WTC11 (cell line): ENCODE measurements around the gene OCLN. TPM values are rescaled to one million over a fixed set of nuclear protein-coding genes. Genes with fewer than 3 reads are reported as not detected.
A peak's percentile ranks its signal among the peaks of the same experiment; 100 is the strongest.

Experiments used
- ATAC-seq: fragments of 200-7000 bp; cut with Tn5 transposase; 2 replicates; pipeline ENCODE4 v1.10.0; 2021; ENCODE audit warnings: mild to moderate bottlenecking, moderate library complexity
- CTCF ChIA-PET: fragments of 300-600 bp; sonication (Branson Sonifier 250); formaldehyde crosslinking; loops from one replicate; lab custom pipeline; 2021; ENCODE audit warnings: antibody characterized with exemption; lab: Charles Lee
- POLR2A ChIA-PET: fragments of 350-600 bp; sonication (Branson Sonifier 250); formaldehyde crosslinking; loops from one replicate; lab custom pipeline; 2021; ENCODE audit warnings: antibody characterized with exemption; lab: Charles Lee
- DNase-seq: peaks from one replicate; pipeline ENCODE4 v3.0.0; 2021; ENCODE audit warnings: low spot score
- H3K27ac Mint-ChIP-seq: 2 replicates; pipeline ENCODE4 v1.8.0; 2021; ENCODE audit warnings: mixed read lengths
- H3K27me3 Mint-ChIP-seq: 2 replicates; pipeline ENCODE4 v1.8.0; 2021; ENCODE audit warnings: low read depth, mild to moderate bottlenecking, moderate library complexity, mixed read lengths
- H3K36me3 Mint-ChIP-seq: 2 replicates; pipeline ENCODE4 v1.8.0; 2021; ENCODE audit warnings: mixed read lengths
- H3K4me1 Mint-ChIP-seq: 2 replicates; pipeline ENCODE4 v1.8.0; 2022; ENCODE audit warnings: mixed read lengths
- H3K4me3 Mint-ChIP-seq: 2 replicates; pipeline ENCODE4 v1.8.0; 2021; ENCODE audit warnings: mild to moderate bottlenecking, moderate library complexity, mixed read lengths
- H3K9me3 Mint-ChIP-seq: 2 replicates; pipeline ENCODE4 v1.8.0; 2021; ENCODE audit warnings: mixed read lengths
- ETV6 ChIP-seq: sonication (generic); formaldehyde crosslinking; IDR thresholded peaks from 2 replicates; pipeline ENCODE4 v1.8.1; 2022; ENCODE audit warnings: mild to moderate bottlenecking, missing genetic modification reagents
- GABPB1 ChIP-seq: sonication (generic); formaldehyde crosslinking; IDR thresholded peaks from 2 replicates; pipeline ENCODE4 v1.8.1; 2023; ENCODE audit warnings: mild to moderate bottlenecking, missing genetic modification reagents
- HMGA2 ChIP-seq: fragments of 250-450 bp; sonication (Bioruptor Pico); IDR thresholded peaks from 2 replicates; pipeline ENCODE4 v1.4.0; 2021; ENCODE audit warnings: mild to moderate bottlenecking, moderate library complexity
- JUN ChIP-seq: sonication (generic); formaldehyde crosslinking; IDR thresholded peaks from 2 replicates; pipeline ENCODE4 v1.8.0; 2023; ENCODE audit warnings: mild to moderate bottlenecking, missing genetic modification reagents
- NFATC4 ChIP-seq: fragments of 250-450 bp; sonication (Bioruptor Pico); IDR thresholded peaks from 2 replicates; pipeline ENCODE4 v1.9.0; 2021; ENCODE audit warnings: mild to moderate bottlenecking
- NFE2L1 ChIP-seq: sonication (generic); formaldehyde crosslinking; IDR thresholded peaks from 2 replicates; pipeline ENCODE4 v1.8.1; 2023; ENCODE audit warnings: missing genetic modification reagents
- ZNF317 ChIP-seq: sonication (generic); formaldehyde crosslinking; IDR thresholded peaks from 2 replicates; pipeline ENCODE4 v1.8.1; 2023; ENCODE audit warnings: low read depth, mild to moderate bottlenecking, moderate library complexity, missing genetic modification reagents, borderline replicate concordance
- total RNA-seq: library from RNA; stranded (reverse); gene quantifications from 3 replicates; pipeline ENCODE4 v1.2.3, GENCODE V29; 2021
- TF ChIP-seq, protein P1 (sequence below): sonication (generic); formaldehyde crosslinking; IDR thresholded peaks from 2 replicates; pipeline ENCODE4 v1.8.1; 2022; ENCODE audit warnings: mild to moderate bottlenecking, missing genetic modification reagents, moderate library complexity, borderline replicate concordance
- TF ChIP-seq, protein P2 (sequence below): sonication (generic); formaldehyde crosslinking; IDR thresholded peaks from 2 replicates; pipeline ENCODE4 v1.8.1; 2023; ENCODE audit warnings: mild to moderate bottlenecking, missing genetic modification reagents, moderate library complexity
- TF ChIP-seq, protein P3 (sequence below): sonication (generic); formaldehyde crosslinking; conservative IDR thresholded peaks from 2 replicates; pipeline ENCODE4 v1.8.1; 2023; ENCODE audit warnings: mild to moderate bottlenecking, low read depth, missing genetic modification reagents, moderate library complexity
- TF ChIP-seq, protein P4 (sequence below): fragments of 250-450 bp; sonication (Bioruptor Pico); IDR thresholded peaks from 2 replicates; pipeline ENCODE4 v1.9.0; 2021; ENCODE audit warnings: mild to moderate bottlenecking
- TF ChIP-seq, protein P5 (sequence below): sonication (generic); formaldehyde crosslinking; IDR thresholded peaks from 2 replicates; pipeline ENCODE4 v1.8.1; 2023; ENCODE audit warnings: mild to moderate bottlenecking, moderate library complexity, missing genetic modification reagents
- TF ChIP-seq, protein P6 (sequence below): sonication (generic); formaldehyde crosslinking; IDR thresholded peaks from 2 replicates; pipeline ENCODE4 v1.8.0; 2022; ENCODE audit warnings: mild to moderate bottlenecking, missing genetic modification reagents

The OCLN gene
- total RNA-seq, 1 experiment from 2014 or later: 58.3 TPM

DNA sequence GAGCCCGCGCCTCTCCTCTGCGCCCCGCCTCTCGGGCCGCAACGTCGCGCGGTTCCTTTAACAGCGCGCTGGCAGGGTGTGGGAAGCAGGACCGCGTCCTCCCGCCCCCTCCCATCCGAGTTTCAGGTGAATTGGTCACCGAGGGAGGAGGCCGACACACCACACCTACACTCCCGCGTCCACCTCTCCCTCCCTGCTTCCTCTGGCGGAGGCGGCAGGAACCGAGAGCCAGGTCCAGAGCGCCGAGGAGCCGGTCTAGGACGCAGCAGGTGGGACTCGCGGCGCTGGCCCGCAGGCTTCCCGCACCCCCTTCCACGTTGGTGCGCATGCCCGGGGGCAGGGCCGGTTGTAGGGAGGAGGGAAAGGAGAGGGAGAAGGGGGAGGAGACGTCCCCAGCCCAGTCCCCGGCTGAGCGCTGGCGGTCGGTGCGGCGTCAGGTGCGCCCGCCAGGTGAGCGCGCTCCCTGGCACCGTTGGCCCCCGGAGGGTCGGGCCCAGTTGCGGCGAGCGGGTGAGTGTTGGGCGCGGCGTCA, at the start of gene OCLN (continued):
- TF ChIP-seq, protein P1, sequence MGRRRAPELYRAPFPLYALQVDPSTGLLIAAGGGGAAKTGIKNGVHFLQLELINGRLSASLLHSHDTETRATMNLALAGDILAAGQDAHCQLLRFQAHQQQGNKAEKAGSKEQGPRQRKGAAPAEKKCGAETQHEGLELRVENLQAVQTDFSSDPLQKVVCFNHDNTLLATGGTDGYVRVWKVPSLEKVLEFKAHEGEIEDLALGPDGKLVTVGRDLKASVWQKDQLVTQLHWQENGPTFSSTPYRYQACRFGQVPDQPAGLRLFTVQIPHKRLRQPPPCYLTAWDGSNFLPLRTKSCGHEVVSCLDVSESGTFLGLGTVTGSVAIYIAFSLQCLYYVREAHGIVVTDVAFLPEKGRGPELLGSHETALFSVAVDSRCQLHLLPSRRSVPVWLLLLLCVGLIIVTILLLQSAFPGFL (CRISPR knock-in tag): no peak
- TF ChIP-seq HMGA2 (no peak), NFATC4 (CRISPR knock-in tag) (no peak), JUN (no peak), NFE2L1 (CRISPR knock-in tag) (peak; percentile 4; the same call in 1 of the 2 replicates), ZNF317 (CRISPR knock-in tag) (no peak), ETV6 (CRISPR knock-in tag) (peak; percentile 67; the same call in 1 of the 2 replicates)
- TF ChIP-seq, protein P2, sequence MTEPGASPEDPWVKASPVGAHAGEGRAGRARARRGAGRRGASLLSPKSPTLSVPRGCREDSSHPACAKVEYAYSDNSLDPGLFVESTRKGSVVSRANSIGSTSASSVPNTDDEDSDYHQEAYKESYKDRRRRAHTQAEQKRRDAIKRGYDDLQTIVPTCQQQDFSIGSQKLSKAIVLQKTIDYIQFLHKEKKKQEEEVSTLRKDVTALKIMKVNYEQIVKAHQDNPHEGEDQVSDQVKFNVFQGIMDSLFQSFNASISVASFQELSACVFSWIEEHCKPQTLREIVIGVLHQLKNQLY: no peak
- TF ChIP-seq, protein P3, sequence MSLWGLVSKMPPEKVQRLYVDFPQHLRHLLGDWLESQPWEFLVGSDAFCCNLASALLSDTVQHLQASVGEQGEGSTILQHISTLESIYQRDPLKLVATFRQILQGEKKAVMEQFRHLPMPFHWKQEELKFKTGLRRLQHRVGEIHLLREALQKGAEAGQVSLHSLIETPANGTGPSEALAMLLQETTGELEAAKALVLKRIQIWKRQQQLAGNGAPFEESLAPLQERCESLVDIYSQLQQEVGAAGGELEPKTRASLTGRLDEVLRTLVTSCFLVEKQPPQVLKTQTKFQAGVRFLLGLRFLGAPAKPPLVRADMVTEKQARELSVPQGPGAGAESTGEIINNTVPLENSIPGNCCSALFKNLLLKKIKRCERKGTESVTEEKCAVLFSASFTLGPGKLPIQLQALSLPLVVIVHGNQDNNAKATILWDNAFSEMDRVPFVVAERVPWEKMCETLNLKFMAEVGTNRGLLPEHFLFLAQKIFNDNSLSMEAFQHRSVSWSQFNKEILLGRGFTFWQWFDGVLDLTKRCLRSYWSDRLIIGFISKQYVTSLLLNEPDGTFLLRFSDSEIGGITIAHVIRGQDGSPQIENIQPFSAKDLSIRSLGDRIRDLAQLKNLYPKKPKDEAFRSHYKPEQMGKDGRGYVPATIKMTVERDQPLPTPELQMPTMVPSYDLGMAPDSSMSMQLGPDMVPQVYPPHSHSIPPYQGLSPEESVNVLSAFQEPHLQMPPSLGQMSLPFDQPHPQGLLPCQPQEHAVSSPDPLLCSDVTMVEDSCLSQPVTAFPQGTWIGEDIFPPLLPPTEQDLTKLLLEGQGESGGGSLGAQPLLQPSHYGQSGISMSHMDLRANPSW: no peak
- TF ChIP-seq, protein P4, sequence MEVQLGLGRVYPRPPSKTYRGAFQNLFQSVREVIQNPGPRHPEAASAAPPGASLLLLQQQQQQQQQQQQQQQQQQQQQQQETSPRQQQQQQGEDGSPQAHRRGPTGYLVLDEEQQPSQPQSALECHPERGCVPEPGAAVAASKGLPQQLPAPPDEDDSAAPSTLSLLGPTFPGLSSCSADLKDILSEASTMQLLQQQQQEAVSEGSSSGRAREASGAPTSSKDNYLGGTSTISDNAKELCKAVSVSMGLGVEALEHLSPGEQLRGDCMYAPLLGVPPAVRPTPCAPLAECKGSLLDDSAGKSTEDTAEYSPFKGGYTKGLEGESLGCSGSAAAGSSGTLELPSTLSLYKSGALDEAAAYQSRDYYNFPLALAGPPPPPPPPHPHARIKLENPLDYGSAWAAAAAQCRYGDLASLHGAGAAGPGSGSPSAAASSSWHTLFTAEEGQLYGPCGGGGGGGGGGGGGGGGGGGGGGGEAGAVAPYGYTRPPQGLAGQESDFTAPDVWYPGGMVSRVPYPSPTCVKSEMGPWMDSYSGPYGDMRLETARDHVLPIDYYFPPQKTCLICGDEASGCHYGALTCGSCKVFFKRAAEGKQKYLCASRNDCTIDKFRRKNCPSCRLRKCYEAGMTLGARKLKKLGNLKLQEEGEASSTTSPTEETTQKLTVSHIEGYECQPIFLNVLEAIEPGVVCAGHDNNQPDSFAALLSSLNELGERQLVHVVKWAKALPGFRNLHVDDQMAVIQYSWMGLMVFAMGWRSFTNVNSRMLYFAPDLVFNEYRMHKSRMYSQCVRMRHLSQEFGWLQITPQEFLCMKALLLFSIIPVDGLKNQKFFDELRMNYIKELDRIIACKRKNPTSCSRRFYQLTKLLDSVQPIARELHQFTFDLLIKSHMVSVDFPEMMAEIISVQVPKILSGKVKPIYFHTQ (CRISPR knock-in tag): no peak
- TF ChIP-seq, protein P5, sequence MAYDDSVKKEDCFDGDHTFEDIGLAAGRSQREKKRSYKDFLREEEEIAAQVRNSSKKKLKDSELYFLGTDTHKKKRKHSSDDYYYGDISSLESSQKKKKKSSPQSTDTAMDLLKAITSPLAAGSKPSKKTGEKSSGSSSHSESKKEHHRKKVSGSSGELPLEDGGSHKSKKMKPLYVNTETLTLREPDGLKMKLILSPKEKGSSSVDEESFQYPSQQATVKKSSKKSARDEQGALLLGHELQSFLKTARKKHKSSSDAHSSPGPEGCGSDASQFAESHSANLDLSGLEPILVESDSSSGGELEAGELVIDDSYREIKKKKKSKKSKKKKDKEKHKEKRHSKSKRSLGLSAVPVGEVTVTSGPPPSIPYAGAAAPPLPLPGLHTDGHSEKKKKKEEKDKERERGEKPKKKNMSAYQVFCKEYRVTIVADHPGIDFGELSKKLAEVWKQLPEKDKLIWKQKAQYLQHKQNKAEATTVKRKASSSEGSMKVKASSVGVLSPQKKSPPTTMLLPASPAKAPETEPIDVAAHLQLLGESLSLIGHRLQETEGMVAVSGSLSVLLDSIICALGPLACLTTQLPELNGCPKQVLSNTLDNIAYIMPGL (CRISPR knock-in tag): peak; percentile 66
- TF ChIP-seq, protein P6, sequence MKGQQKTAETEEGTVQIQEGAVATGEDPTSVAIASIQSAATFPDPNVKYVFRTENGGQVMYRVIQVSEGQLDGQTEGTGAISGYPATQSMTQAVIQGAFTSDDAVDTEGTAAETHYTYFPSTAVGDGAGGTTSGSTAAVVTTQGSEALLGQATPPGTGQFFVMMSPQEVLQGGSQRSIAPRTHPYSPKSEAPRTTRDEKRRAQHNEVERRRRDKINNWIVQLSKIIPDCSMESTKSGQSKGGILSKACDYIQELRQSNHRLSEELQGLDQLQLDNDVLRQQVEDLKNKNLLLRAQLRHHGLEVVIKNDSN (CRISPR knock-in tag): peak; percentile 52; the same call in 1 of the 2 replicates

DNA sequence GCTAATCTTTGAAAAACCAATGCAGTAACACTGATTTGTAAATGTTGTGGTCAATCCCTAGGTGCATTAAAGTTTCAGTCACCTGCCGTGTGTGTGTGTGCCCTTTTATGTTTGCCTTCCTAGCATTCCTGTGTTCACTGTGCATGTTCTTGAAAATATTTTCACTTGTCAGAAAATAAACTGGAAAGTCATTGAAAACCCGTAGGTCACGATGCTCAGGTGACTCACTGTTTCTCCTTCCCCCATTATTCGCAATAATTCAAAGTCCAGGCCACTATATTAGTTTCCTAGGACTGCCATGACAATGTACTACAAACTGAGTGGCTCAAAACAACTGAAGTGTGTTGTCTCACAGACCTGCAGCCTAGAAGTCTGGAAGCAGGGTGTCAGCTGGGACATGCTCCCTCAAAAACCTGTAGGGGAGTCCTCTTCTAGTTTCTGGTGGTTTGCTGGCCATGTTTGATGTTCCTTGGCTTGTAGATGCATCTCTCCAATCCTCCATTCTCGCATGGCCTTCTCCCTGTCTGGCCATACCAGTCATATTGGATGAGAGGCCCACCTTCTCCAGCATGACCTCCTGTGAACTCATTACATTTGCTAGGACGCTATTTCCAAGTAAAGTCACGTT, 48.3 kb upstream of the OCLN start:
- Mint-ChIP-seq H3K27me3 (no peaks in the 10 kb centered on the region), H3K9me3 (no peaks in the 10 kb centered on the region), H3K27ac (0 out of 2 replicates have a peak overlapping the region, but pooled peaks have one; percentile 83), H3K4me1 (no peaks in the 10 kb centered on the region), H3K36me3 (no peaks in the 10 kb centered on the region; the same call in 1 of the 2 replicates), H3K4me3 (no peak overlapping the region)
- DNase-seq (no peak), ATAC-seq (no peak)
- ChIA-PET CTCF (no interaction called here), POLR2A (no interaction called here)
- TF ChIP-seq NFATC4 (CRISPR knock-in tag) (no peak), GABPB1 (CRISPR knock-in tag) (peak; percentile 26; the same call in 1 of the 2 replicates)
